H1 (cell line): ENCODE results near the gene KTN1. TPM values are rescaled to one million over a fixed set of nuclear protein-coding genes. Genes with fewer than 3 reads are reported as not detected.

Experiments
- CTCF ChIA-PET: fragments of 300-600 bp; sonication (Branson Sonifier 250); formaldehyde crosslinking; loops from one replicate; lab custom pipeline; 2021; ENCODE audit not compliant: partially characterized antibody; lab: Charles Lee
- POLR2A ChIA-PET: fragments of 300-600 bp; sonication (Branson Sonifier 250); formaldehyde crosslinking; loops from one replicate; lab custom pipeline; 2021; ENCODE audit warnings: inconsistent platforms; ENCODE audit not compliant: partially characterized antibody; lab: Charles Lee
- DNase-seq, 2 experiments: peaks; one replicate each; pipeline versions ENCODE4 v3.0.0 to v3.0.0-alpha.2; 2010 to 2022; ENCODE audit warnings: low spot score in 2 of 2, low read depth in 1 of 2, mixed read lengths in 1 of 2
- FAIRE-seq: peaks from 2 replicates; lab custom pipeline; 2011; peaks lifted over from hg19 to GRCh38; lab: Jason Lieb, UNC
- H2AFZ ChIP-seq: 2 replicates; pipeline ENCODE4 v1.8.1; 2012; ENCODE audit warnings: low read length, inconsistent platforms
- H2AK5ac ChIP-seq: 2 replicates; pipeline ENCODE4 v1.6.1; 2013; ENCODE audit warnings: low read depth, low read length
- H2BK120ac ChIP-seq: replicated peaks from 2 replicates; pipeline ENCODE3; 2013; ENCODE audit warnings: low read depth, low read length, inconsistent platforms
- H2BK12ac ChIP-seq: 2 replicates; pipeline ENCODE4 v1.6.1; 2013; ENCODE audit warnings: low read depth, low read length
- H2BK15ac ChIP-seq: 2 replicates; pipeline ENCODE4 v1.6.1; 2013; ENCODE audit warnings: low read length
- H2BK20ac ChIP-seq: 2 replicates; pipeline ENCODE4 v1.6.1; 2013; ENCODE audit warnings: low read length
- H2BK5ac ChIP-seq: 2 replicates; pipeline ENCODE4 v1.6.1; 2013; ENCODE audit warnings: low read depth, low read length
- H3K14ac ChIP-seq: 2 replicates; pipeline ENCODE4 v1.6.1; 2013; ENCODE audit warnings: inconsistent platforms; ENCODE audit not compliant: insufficient read length
- H3K18ac ChIP-seq: 2 replicates; pipeline ENCODE4 v1.6.1; 2013; ENCODE audit warnings: low read length; ENCODE audit errors: extremely low read depth
- H3K23ac ChIP-seq: 2 replicates; pipeline ENCODE4 v1.6.1; 2013; ENCODE audit warnings: inconsistent platforms; ENCODE audit not compliant: insufficient read length
- H3K23me2 ChIP-seq: 2 replicates; pipeline ENCODE4 v1.6.1; 2013; ENCODE audit warnings: low read depth, low read length
- H3K27ac ChIP-seq: 2 replicates; pipeline ENCODE4 v1.6.1; 2011; ENCODE audit warnings: low read depth, low read length, inconsistent platforms
- H3K27me3 ChIP-seq, 4 experiments: replicated peaks in 1 of 4; 1 replicate in 1 of 4; 2 replicates in 3 of 4; pipeline versions ENCODE4 v1.6.1 to v1.8.1; 2011 to 2013; ENCODE audit warnings: low read length in 3 of 4, mild to moderate bottlenecking in 3 of 4, inconsistent platforms in 2 of 4, mixed read lengths in 2 of 4, moderate library complexity in 1 of 4; ENCODE audit not compliant: control insufficient read depth in 3 of 4, insufficient read depth in 3 of 4; ENCODE audit errors: extremely low read depth in 1 of 4
- H3K36me3 ChIP-seq, 4 experiments: 2 replicates each; pipeline versions ENCODE4 v1.6.1 to v1.8.1; 2011 to 2013; ENCODE audit warnings: mild to moderate bottlenecking in 4 of 4, low read length in 3 of 4, moderate library complexity in 2 of 4, control low read depth in 1 of 4, inconsistent platforms in 1 of 4; ENCODE audit not compliant: insufficient read depth in 4 of 4, control insufficient read depth in 2 of 4
- H3K4ac ChIP-seq: replicated peaks from 2 replicates; pipeline ENCODE3; 2013; ENCODE audit warnings: low read length, low read depth, mixed read lengths, inconsistent platforms; ENCODE audit not compliant: insufficient read length
- H3K4me1 ChIP-seq, 4 experiments: replicated peaks in 1 of 4; 1 replicate in 1 of 4; 2 replicates in 3 of 4; pipeline versions ENCODE4 v1.6.1 to v1.8.1; 2011 to 2013; ENCODE audit warnings: low read length in 3 of 4, inconsistent platforms in 2 of 4, mixed read lengths in 1 of 4; ENCODE audit not compliant: insufficient read depth in 4 of 4, control insufficient read depth in 3 of 4
- H3K4me2 ChIP-seq, 2 experiments: 2 replicates each; pipeline versions ENCODE4 v1.6.1 to v1.8.1; 2011 to 2013; ENCODE audit warnings: low read depth in 2 of 2, low read length in 2 of 2, control low read depth in 1 of 2, inconsistent platforms in 1 of 2, mild to moderate bottlenecking in 1 of 2; ENCODE audit not compliant: insufficient read depth in 1 of 2
- H3K4me3 ChIP-seq, 4 experiments: fragments of 200-600, 300-600 bp in 1 of 4; sonication (generic), shearing (Covaris generic), sonication (Bioruptor Twin) in 1 of 4; 2 replicates each; pipeline versions ENCODE4 v1.5.1 to v1.8.1; 2011 to 2016; ENCODE audit warnings: low read length in 4 of 4, low read depth in 3 of 4, control low read depth in 2 of 4, inconsistent platforms in 2 of 4, mild to moderate bottlenecking in 2 of 4, mixed read lengths in 1 of 4, moderate library complexity in 1 of 4; ENCODE audit not compliant: insufficient read depth in 2 of 4; ENCODE audit errors: extremely low read depth in 1 of 4
- H3K56ac ChIP-seq: replicated peaks from 2 replicates; pipeline ENCODE3; 2013; ENCODE audit warnings: low read depth, mild to moderate bottlenecking, mixed read lengths, low read length, inconsistent platforms; ENCODE audit not compliant: insufficient read length
- H3K79me1 ChIP-seq: 2 replicates; pipeline ENCODE4 v1.6.1; 2013; ENCODE audit warnings: low read depth, low read length, control low read depth
- H3K79me2 ChIP-seq, 2 experiments: 2 replicates each; pipeline versions ENCODE4 v1.6.1 to v1.8.1; 2012 to 2013; ENCODE audit warnings: low read length in 2 of 2, mild to moderate bottlenecking in 2 of 2, inconsistent platforms in 1 of 2; ENCODE audit not compliant: insufficient read depth in 2 of 2, control insufficient read depth in 1 of 2
- H3K9ac ChIP-seq, 4 experiments: replicated peaks in 1 of 4; 1 replicate in 1 of 4; 2 replicates in 3 of 4; pipeline versions ENCODE4 v1.6.1 to v1.8.1; 2011 to 2013; ENCODE audit warnings: low read depth in 3 of 4, low read length in 3 of 4, control low read depth in 2 of 4, mild to moderate bottlenecking in 2 of 4, moderate library complexity in 2 of 4, inconsistent platforms in 1 of 4; ENCODE audit errors: extremely low read depth in 1 of 4
- H3K9me3 ChIP-seq, 2 experiments: 2 replicates each; pipeline versions ENCODE4 v1.6.1 to v1.8.1; 2012 to 2013; ENCODE audit warnings: mild to moderate bottlenecking in 2 of 2, moderate library complexity in 2 of 2, control low read depth in 1 of 2, inconsistent platforms in 1 of 2, low read depth in 1 of 2, low read length in 1 of 2, mixed read lengths in 1 of 2; ENCODE audit not compliant: insufficient read depth in 2 of 2
- H4K20me1 ChIP-seq, 2 experiments: replicated peaks in 1 of 2; 2 replicates each; pipeline versions ENCODE3 to v1.8.1; 2011 to 2013; ENCODE audit warnings: inconsistent platforms in 2 of 2, low read length in 2 of 2, mild to moderate bottlenecking in 1 of 2; ENCODE audit not compliant: insufficient read depth in 2 of 2, control insufficient read depth in 1 of 2
- H4K5ac ChIP-seq: 2 replicates; pipeline ENCODE4 v1.6.1; 2013; ENCODE audit warnings: low read length, low read depth, mixed read lengths, inconsistent platforms; ENCODE audit not compliant: insufficient read length
- H4K8ac ChIP-seq: 2 replicates; pipeline ENCODE4 v1.8.0; 2013; ENCODE audit warnings: mild to moderate bottlenecking, moderate library complexity, low read length, inconsistent platforms; ENCODE audit not compliant: insufficient read depth; ENCODE audit errors: extremely low read depth
- H4K91ac ChIP-seq: replicated peaks from 2 replicates; pipeline ENCODE3; 2013; ENCODE audit warnings: low read length, mixed read lengths, inconsistent platforms; ENCODE audit not compliant: insufficient read length
- BRCA1 ChIP-seq: IDR thresholded peaks from 2 replicates; pipeline ENCODE4 v1.6.1; 2012; ENCODE audit warnings: low read depth, low read length, improper control_type of control experiment
- CBX5 ChIP-seq: fragments of 300-800, 300-1000 bp; sonication (generic); IDR thresholded peaks from 2 replicates; pipeline ENCODE4 v1.7.1; 2016; ENCODE audit warnings: antibody characterized with exemption, low read length, low read depth
- CEBPB ChIP-seq: IDR thresholded peaks from 2 replicates; pipeline ENCODE4 v1.6.1; 2012; ENCODE audit warnings: low read depth, low read length
- CTBP2 ChIP-seq: IDR thresholded peaks from 2 replicates; pipeline ENCODE4 v1.7.0; 2011; ENCODE audit warnings: borderline replicate concordance, mild to moderate bottlenecking, moderate library complexity, mixed read lengths, low read length; ENCODE audit not compliant: insufficient read depth, insufficient read length
- EGR1 ChIP-seq: IDR thresholded peaks from 2 replicates; pipeline ENCODE4 v1.6.1; 2011; ENCODE audit warnings: low read depth, low read length, borderline replicate concordance
- EZH2 ChIP-seq: fragments of 200-600 bp; sonication (generic); IDR thresholded peaks from 2 replicates; pipeline ENCODE4 v1.7.1; 2012; ENCODE audit warnings: low read depth, mild to moderate bottlenecking, moderate library complexity, low read length, inconsistent platforms; ENCODE audit not compliant: severe bottlenecking
- FOSL1 ChIP-seq: IDR thresholded peaks from 2 replicates; pipeline ENCODE4 v1.6.1; 2011; ENCODE audit warnings: mild to moderate bottlenecking, low read depth, low read length, moderate library complexity; ENCODE audit not compliant: insufficient read depth
- HDAC2 ChIP-seq, 2 experiments: fragments of 300-600 bp in 1 of 2; sonication (generic) in 1 of 2; IDR thresholded peaks; 2 replicates each; pipeline ENCODE4 v1.6.1; 2011 to 2012; ENCODE audit warnings: low read depth in 2 of 2, low read length in 2 of 2, mild to moderate bottlenecking in 2 of 2, moderate library complexity in 2 of 2, borderline replicate concordance in 1 of 2, inconsistent platforms in 1 of 2
- SIX5 ChIP-seq: IDR thresholded peaks from 2 replicates; pipeline ENCODE4 v1.6.1; 2011; ENCODE audit warnings: mild to moderate bottlenecking, low read depth, low read length
- SUZ12 ChIP-seq: fragments of 200-600 bp; sonication (generic); IDR thresholded peaks from 2 replicates; pipeline ENCODE4 v1.6.1; 2012; ENCODE audit warnings: mild to moderate bottlenecking, inconsistent platforms, low read length, moderate library complexity, mixed read lengths
- WGBS, 2 experiments: shearing (Covaris generic) in 1 of 2; methylation state at CpG; one replicate each; pipeline versions ENCODE4 v1.1.6 to v1.1.7; 2013 to 2015; ENCODE audit warnings: low lambda C conversion rate in 2 of 2, mixed read lengths in 2 of 2, inconsistent platforms in 1 of 2, low coverage in 1 of 2, missing lambda C conversion rate in 1 of 2; ENCODE audit not compliant: insufficient replicate concordance in 2 of 2, insufficient coverage in 1 of 2, insufficient read length in 1 of 2; ENCODE audit errors: extremely low coverage in 1 of 2, missing lambda C conversion rate in 1 of 2; 5-methylcytosine and 5-hydroxymethylcytosine counted together
- polyA plus RNA-seq, 7 experiments: library from polyadenylated mRNA; depleted of rRNA in 3 of 7; stranded (reverse) in 5 of 7; unstranded in 2 of 7; fragments of >200 nt in 5 of 7; fragments of 200-250 nt in 2 of 7; gene quantifications; 1 replicate in 5 of 7; 2 replicates in 1 of 7; 4 replicates in 1 of 7; pipeline versions ENCODE4 v1.2.1 to v1.2.3, GENCODE V29; 2011 to 2013; ENCODE audit warnings: missing spikeins in 2 of 7, mixed read lengths in 2 of 7
- total RNA-seq: library from RNA; stranded (reverse); fragmentation: NEBNext Ultra II Directional; extraction: Animal tissue kit (Norgen Biotek cat#: 25700); gene quantifications from 2 replicates; pipeline ENCODE4 v1.2.1, GENCODE V29; 2021

KTN1 gene
- total and polyA plus RNA-seq, 2 of the 8 experiments (the other 6 are each of a cell fraction or from before 2014, with no cell fraction given), result 15.4 to 151 TPM

- 21% methylated on average over 6 of the region's 6 CpGs; no CpG with 5 or more reads in 1 of the 2 experiments for WGBS, 2 experiments
- ChIA-PET POLR2A (interaction anchor here (0.8 to 1.5 kb wide), 10 partner anchors 9 to 154 kb away, joined by 3 to 6 read pairs (median 3); no protein-coding TSS in a partner anchor), CTCF (interaction anchor here (0.7 to 1.3 kb wide), 5 partner anchors 9 to 141 kb away, joined by 3 to 7 read pairs (median 3); partner anchors contain the start of gene TBPL2)
- TF ChIP-seq CTBP2, result no peak
- TF ChIP-seq SIX5, result no peak
- no peak for TF ChIP-seq CEBPB
- TF ChIP-seq BRCA1, result no peak
- TF ChIP-seq EZH2, result no peak
- no peak for TF ChIP-seq SUZ12
- no peak for TF ChIP-seq FOSL1
- TF ChIP-seq HDAC2 (IDR thresholded peaks at IDR 0.05; ENCODE audit: borderline replicate concordance in 1 of 2, low read depth in 2 of 2, low read length in 2 of 2), result no peak
- TF ChIP-seq CBX5, result no peak
- no peak for TF ChIP-seq EGR1
Measured at GRCh38 chr14:55581342-55581771, 1.4 kb downstream of the KTN1 start.

More at GRCh38 chr14:55581342-55581771, 1.4 kb downstream of the KTN1 start:
- H4K8ac ChIP-seq, result no peak overlapping the region; the same call in 1 of the 2 replicates
- DNase-seq, result no peak
- H4K5ac ChIP-seq, result no peak overlapping the region
- no peak overlapping the region for H2AFZ ChIP-seq
- peaks cover 0 to 3% (median 0%) of the 10 kb centered on the region in 4 experiments; a peak in 1 of 8 replicates for H3K36me3 ChIP-seq
- peak overlapping the region; percentile 29 for H3K4ac ChIP-seq
- H4K20me1 ChIP-seq, result peaks cover 15 to 19% of the 10 kb centered on the region in 2 experiments
- no peak overlapping the region for H2BK12ac ChIP-seq
- no peak overlapping the region for H3K56ac ChIP-seq
- H2BK5ac ChIP-seq, result no peak overlapping the region
- H3K9ac ChIP-seq, result peak overlapping the region in 3 of 4 experiments; percentile 38 to 83 (median 77); a peak in 6 of 7 replicates
- no peak overlapping the region for H3K23ac ChIP-seq
- no peaks in the 10 kb centered on the region for H3K9me3 ChIP-seq
- H2BK15ac ChIP-seq, result no peak overlapping the region
- peaks cover 6% of the 10 kb centered on the region for H3K23me2 ChIP-seq
- no peak overlapping the region for H3K27ac ChIP-seq
- FAIRE-seq, result peak; percentile 71
- H3K4me2 ChIP-seq, result peak overlapping the region; percentile 80 to 92
- no peaks in the 10 kb centered on the region for H3K27me3 ChIP-seq
- peaks cover 24 to 61% of the 10 kb centered on the region in 2 experiments for H3K79me2 ChIP-seq
- no peak overlapping the region for H3K14ac ChIP-seq
- H3K4me3 ChIP-seq, result peak overlapping the region; percentile 74 to 93 (median 86)
- no peak overlapping the region for H4K91ac ChIP-seq
- peaks cover 5% of the 10 kb centered on the region for H3K79me1 ChIP-seq
- H3K4me1 ChIP-seq, result peaks cover 4 to 13% (median 4%) of the 10 kb centered on the region in 4 experiments; a peak in 4 of 7 replicates
- no peak overlapping the region for H3K18ac ChIP-seq
- no peak overlapping the region for H2BK20ac ChIP-seq
- H2BK120ac ChIP-seq, result no peak overlapping the region
- no peak overlapping the region for H2AK5ac ChIP-seq
